Measurements from ENCODE around the gene PIP5KL1. TPM values are rescaled to one million over a fixed set of nuclear protein-coding genes. Genes with fewer than 3 reads are reported as not detected.
A peak's percentile ranks its signal among the peaks of the same experiment; 100 is the strongest.

PIP5KL1 gene
- total RNA-seq, 2 donors from 2014 or later = 0.85 to 0.89 TPM

DNA sequence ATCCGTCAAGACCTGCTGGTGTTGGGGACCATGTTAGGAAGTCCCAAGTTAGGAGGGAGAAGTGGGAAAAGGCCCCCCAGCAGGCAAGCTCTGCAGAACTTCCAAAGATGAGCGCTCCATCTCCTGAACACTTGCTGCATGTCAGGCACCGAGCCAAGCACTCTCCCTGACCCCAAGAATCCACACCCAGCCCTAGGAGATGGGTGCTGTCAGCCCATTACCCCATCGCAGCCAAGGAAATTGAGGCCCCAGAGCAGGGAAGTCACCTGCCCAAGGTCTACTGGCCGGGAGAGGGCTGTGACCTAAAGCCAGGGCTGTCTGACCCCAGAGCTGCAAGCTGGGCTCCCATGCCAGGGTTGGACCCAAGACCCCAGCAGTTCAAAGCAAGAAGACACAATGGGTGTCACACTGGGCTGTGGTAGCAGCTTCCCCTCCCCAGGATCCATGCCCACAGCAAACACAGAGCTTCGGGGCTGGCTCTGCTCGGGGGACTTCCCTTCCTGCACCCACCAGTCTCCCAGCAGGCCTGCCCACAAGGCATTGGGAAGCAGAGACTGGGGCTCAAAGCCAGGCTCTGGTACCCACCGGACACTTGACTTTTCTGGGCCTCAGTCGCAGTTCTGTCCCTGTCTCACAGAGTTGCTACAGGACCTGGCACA, 36.7 kb upstream of the PIP5KL1 start:
- Histone ChIP-seq H3K4me3 (no peak overlapping the region), H3K4me1 (peaks cover 70% of the 10 kb centered on the region), H3K27ac (peak overlapping the region; percentile 96), H3K9ac (ENCODE audit: low read depth in 2 of 2, low read length in 2 of 2) (peak overlapping the region in 1 of 2 donors; percentile 80), H3K36me3 (no peaks in the 10 kb centered on the region), H3K9me3 (no peaks in the 10 kb centered on the region), H3K27me3 (no peaks in the 10 kb centered on the region)
- intact Hi-C loops (cut with DNase I) = no loop called here
- TF ChIP-seq, protein P1, sequence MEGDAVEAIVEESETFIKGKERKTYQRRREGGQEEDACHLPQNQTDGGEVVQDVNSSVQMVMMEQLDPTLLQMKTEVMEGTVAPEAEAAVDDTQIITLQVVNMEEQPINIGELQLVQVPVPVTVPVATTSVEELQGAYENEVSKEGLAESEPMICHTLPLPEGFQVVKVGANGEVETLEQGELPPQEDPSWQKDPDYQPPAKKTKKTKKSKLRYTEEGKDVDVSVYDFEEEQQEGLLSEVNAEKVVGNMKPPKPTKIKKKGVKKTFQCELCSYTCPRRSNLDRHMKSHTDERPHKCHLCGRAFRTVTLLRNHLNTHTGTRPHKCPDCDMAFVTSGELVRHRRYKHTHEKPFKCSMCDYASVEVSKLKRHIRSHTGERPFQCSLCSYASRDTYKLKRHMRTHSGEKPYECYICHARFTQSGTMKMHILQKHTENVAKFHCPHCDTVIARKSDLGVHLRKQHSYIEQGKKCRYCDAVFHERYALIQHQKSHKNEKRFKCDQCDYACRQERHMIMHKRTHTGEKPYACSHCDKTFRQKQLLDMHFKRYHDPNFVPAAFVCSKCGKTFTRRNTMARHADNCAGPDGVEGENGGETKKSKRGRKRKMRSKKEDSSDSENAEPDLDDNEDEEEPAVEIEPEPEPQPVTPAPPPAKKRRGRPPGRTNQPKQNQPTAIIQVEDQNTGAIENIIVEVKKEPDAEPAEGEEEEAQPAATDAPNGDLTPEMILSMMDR (IDR thresholded peaks at IDR 0.05) = no peak
- DNase-seq = no peak

GRCh38 chr9:127966416-127967150, 36.0 kb upstream of the PIP5KL1 start:
- peak overlapping the region; percentile 96 for H3K27ac ChIP-seq
- no peak overlapping the region for H3K4me3 ChIP-seq
- no peaks in the 10 kb centered on the region for H3K36me3 ChIP-seq
- no peaks in the 10 kb centered on the region for H3K9me3 ChIP-seq
- intact Hi-C loops (cut with DNase I) = no loop called here
- TF ChIP-seq, protein P1 (IDR thresholded peaks at IDR 0.05) = no peak
- DNase-seq = peak; percentile 47
- H3K9ac ChIP-seq (ENCODE audit: low read depth in 2 of 2, low read length in 2 of 2) = peak overlapping the region; percentile 48 to 80
- H3K27me3 ChIP-seq = no peaks in the 10 kb centered on the region
- H3K4me1 ChIP-seq = peaks cover 66% of the 10 kb centered on the region

DNA sequence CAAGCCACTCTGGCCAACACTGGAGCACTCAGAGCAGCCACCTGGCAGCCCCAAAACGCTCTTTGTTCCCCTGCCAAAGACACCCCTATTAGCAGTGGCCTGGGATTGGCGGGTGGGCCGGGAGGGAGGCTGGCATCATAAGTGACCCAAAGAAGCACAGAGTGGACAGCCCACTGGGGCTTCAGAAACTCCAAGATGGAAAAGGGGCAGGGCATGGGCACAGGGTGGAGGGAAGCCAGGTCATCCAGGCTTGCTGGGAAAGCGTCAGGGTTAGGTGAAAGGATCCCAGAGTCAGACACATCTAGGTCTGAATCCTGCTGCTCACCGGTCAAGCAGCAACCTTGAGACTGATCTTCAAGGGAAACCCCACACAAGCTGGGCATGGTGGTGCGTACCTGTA, 35.4 kb upstream of the PIP5KL1 start:
- Histone ChIP-seq H3K9ac (ENCODE audit: low read depth in 2 of 2, low read length in 2 of 2) (peak overlapping the region; percentile 64 to 80), H3K4me3 (no peak overlapping the region), H3K36me3 (no peaks in the 10 kb centered on the region), H3K4me1 (peaks cover 66% of the 10 kb centered on the region), H3K9me3 (no peaks in the 10 kb centered on the region), H3K27ac (peak overlapping the region; percentile 96), H3K27me3 (no peaks in the 10 kb centered on the region)
- TF ChIP-seq, protein P1 (IDR thresholded peaks at IDR 0.05) = no peak
- intact Hi-C loops (cut with DNase I) = no loop called here
- no peak for DNase-seq

DNA sequence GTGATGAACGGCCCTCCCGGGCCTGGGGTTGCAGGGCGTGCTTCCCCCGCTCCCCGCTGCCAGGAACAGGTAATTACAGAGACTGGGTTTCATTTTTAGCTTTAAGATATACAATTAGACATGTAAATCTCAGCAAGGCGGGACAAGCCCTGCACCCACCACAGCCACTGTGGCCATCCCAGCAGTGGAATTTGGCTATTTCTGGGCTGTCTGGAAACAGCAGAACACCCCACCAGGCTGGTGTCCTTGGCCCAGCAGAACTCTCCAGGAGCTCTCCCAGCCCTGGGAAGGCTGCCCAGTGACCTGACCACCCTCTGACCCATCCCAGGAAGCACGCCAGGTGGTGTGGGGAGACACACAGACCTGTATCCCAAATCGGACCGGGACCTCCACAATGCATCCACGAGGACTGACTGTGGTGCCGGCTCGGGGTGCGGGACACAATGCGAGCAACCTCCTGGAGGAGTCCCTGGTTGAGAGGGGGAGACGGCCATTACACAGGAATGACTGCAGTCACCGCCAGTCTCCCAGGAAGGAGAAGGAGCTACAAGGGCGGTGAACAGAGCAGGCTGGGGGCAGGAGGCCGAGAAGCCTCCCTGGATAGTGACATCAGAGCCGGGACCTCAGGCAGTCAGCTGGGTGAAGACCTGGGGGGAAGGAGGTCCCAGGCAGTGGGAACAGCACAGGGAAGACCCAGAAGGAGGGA, 32.9 kb upstream of the PIP5KL1 start:
- H3K27me3 ChIP-seq = no peaks in the 10 kb centered on the region
- peak overlapping the region; percentile 96 for H3K27ac ChIP-seq
- H3K4me3 ChIP-seq = no peak overlapping the region
- TF ChIP-seq, protein P1 (IDR thresholded peaks at IDR 0.05) = no peak
- intact Hi-C loops (cut with DNase I) = no loop called here
- no peaks in the 10 kb centered on the region for H3K9me3 ChIP-seq
- peak overlapping the region in 1 of 2 donors; percentile 48 for H3K9ac ChIP-seq (ENCODE audit: low read depth in 2 of 2, low read length in 2 of 2)
- H3K4me1 ChIP-seq = peaks cover 55% of the 10 kb centered on the region
- DNase-seq = no peak
- no peaks in the 10 kb centered on the region for H3K36me3 ChIP-seq

- Histone ChIP-seq H3K9ac (ENCODE audit: low read depth in 2 of 2, low read length in 2 of 2) (peak overlapping the region in 1 of 2 donors; percentile 14), H3K4me1 (peaks cover 50% of the 10 kb centered on the region), H3K27ac (peak overlapping the region; percentile 96), H3K9me3 (no peaks in the 10 kb centered on the region), H3K4me3 (no peak overlapping the region), H3K27me3 (no peaks in the 10 kb centered on the region), H3K36me3 (no peaks in the 10 kb centered on the region)
- TF ChIP-seq, protein P1 (IDR thresholded peaks at IDR 0.05) = no peak
- no peak for DNase-seq
- intact Hi-C loops (cut with DNase I) = no loop called here
Observed at GRCh38 chr9:127963041-127963358, 32.4 kb upstream of the PIP5KL1 start.

All from colonic mucosa (tissue), 4 donors.